ENCODE measurements around the gene ROBO1.
A peak's percentile ranks its signal among the peaks of the same experiment; 100 is the strongest.
"Not testable (repeated sequence)": the region's sequence is repeated elsewhere in the genome, so short reads cannot be mapped to it uniquely, and the experiment has no call there.

The ROBO1 gene

DNA sequence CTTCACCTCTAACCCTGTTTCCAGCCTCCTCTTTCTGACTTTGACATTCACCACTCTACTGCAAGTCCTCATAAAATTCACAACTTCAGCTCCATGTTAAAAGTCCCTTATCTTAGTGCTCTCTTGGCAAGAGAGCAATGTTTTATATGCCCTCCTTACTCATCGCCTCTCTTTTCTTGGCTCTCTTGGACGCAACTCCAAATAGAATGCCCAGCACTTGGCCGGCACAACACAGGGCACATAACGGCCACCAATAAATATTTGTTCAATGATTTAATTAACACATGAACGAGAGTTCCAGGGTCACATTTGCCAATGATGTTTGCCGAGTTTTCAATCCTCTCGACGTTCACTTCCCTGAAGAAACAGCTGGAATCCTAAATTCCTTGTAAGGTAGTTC, 401.4 kb downstream of the ROBO1 start:
- no peak for DNase-seq

DNA sequence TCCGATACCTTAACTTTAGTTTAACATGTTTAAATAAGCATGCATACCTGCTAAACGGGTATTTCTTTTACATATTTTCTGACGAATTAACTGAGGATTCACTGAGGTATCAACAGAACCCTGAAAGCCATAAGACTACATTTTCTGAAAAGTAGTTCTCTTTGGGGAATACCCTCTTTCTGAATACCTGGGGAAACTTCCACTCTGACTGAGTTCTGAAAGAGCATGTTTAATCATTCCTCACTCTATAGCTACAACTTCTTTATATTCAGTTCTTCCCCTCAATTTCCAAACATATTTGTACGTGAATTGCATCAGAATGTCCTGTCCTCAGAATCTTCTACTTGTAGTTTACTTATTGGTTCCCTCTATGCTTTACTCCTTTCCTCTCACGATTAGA, 403.0 kb downstream of the ROBO1 start:
- DNase-seq: no peak

DNA sequence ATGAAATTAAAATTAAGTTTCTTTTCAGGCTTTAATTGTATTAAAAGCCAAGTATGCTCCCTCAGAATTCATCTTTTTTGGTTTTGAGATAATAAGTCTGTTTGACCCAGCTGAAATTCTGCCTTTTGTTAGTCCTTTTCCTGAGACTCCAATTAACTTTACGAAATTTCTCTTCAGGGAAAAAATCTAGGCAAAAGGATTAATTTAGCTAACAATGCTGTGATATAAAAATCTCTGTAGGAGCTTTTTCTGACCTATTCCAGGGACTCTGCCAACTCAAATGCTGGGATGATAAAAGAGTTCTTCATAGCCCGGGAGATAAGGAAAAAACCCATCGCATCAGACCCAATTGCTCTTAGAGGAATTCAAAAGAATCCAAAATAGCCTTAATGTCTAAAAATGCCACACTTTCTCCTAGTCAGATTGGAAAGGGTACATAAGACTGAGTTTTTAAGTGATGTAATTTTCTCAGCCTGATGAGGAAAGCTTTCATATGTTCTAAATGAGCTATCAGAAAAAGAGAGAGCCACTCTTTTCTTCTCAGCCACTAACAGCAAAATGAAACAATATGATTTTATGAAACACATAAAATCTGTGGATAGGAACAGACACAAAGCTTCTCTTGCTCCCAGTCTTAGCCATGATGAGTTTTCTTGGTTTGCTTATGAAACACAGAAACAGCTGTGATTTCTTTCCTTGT, 405.1 kb downstream of the ROBO1 start:
- DNase-seq: no peak

DNA sequence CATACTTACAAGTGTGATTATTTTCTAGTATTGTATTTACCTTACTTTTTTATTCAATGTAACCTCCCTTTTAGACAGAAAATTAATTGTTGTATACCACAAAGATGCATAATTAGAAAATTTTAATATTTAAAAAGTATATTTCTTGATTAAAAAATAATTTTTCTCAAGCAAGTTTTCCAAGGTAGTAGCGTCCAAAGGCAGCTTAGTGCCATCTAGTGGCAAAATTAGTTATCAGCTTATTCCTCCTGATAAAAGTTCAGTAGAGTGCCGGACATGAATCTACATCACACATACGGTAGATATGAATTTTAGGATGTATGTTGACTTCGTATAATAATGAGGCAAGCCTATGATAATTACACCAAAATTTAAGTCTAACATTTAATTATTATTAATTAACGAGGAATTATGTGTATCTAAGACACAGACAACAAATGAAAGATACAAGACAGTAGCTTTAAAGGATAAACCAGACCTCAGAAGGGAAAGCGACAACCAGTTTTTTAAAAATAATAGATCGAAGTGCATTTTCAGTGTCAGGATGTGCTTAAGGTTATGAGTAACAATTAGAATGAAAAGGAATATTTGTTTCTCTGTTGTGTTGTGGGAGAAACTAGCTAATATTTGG, 405.9 kb downstream of the ROBO1 start:
- DNase-seq: peak; percentile 48

DNA sequence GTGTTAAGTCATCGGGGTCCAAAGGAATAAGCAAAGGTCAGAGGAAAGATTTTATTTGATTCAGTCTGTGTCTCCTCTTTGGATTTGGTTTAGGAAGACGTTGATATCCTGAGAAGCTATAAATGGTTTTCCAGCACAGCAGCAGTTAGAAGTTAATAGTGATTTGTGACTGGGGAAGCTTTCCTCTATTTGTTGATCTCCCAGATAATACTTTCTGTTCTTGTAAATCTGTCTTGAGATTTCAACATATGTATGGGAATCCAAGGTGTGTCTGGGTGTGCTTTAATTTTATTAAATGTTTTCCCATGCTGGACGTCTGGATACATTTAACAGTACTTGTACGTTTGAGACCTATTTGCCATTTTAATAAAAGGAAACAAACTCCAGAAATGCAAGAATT, 409.5 kb downstream of the ROBO1 start:
- DNase-seq: no peak

DNA sequence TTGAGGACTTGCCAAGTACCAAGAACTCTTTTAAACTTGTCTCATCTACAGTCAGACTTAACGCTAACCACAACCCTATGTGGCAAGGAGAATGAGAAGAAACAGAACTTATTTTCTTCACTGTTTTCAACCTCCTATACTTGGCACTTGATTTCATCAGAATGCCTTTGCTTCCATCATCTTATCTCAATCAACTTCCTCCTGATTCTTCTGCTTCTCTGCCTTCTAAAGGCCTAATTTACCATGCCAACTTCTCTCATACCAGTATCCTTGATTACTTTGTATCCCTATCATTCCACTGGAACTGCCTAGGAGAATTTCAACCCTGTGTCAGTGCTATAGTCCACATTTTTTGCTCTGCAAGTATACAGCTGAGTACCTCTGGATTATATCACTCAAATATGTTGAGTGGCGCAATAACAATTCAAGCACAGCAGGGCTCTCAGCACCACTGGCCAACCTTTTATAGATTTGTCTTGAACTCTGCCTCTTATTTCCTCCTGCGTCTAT, 413.6 kb downstream of the ROBO1 start:
- DNase-seq: no peak

DNA sequence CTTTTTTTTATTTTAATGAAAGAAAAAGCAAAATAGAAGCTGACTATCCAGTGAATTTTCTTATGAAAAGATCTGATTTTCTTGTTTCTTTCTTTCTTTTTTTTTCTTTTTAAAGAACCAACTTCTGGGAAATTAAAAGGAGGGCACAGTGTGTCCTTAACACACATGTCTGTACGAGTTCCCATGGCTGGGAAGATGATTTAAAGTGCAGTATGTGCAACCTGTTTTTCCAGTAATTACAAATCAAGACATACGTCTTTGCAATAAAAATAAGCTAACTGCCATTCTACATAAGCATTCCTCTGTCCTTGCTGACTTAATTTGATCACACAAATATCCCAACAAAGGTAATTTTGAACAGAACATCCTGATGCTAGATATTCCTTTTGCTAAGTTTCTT, 416.1 kb downstream of the ROBO1 start:
- no peak for DNase-seq

DNA sequence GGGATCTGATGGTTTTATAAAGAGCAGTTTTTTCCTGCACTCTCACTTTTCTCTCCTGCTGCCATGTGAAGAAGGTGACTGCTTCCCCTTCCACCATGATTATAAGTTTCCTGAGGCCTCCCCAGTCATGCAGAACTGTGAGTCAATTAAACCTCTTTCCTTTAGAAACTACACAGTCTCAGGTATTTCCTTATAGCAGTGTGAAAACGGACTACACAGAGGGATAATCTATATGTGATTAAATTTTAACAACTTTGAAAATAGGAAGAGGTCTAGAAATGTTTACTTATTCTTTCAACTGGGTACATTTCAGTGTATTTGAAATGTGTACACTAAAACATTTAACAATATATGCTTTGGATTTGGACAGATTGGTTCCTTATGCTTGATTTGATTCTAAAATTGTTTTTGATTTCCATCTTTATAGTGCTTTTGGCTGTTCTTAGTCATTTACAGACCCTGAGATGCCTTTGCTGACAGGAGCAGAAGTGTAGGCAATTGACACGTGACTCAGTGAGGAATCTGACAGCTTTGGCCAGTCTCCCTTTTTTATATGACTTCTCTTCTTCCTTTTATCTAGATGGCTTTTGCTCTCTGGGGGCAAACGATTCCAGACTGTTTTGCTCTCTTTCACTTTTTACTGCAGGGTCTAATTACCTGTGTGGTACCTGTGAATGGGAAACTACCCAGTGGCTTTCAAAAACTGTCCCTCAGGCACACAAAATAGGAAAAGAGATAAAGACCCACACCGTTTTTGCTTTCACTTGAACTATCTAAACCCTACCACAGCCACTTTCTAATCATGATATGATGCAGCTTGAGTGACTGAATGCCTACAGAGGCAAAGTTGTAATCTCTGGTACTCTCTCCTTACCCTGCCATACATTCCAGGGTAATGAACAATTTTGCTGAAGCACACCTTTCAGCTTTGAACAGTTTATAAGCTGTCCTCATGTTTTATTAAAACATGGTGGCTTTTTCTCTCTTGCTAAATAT, 422.6 kb downstream of the ROBO1 start:
- DNase-seq: no peak

DNA sequence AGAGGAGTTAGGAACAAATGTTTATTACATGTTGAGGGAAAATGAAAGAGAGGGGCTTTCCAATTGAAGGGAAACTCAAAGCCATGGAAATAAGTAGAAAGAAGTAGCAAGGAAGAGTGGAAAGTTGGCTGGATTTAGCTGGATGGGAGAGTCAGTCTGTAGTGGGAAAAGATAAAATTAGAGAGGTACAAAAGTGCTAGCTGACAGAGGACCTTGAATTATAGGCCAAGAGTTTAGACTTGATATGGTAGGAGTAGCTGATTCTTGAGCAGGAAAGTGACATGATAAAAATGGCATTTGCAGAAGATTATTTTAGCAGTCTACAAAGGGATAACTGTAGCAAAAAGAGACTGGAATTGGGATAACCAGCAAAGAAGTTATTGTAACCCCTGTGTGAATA, 425.8 kb downstream of the ROBO1 start:
- no peak for DNase-seq

DNA sequence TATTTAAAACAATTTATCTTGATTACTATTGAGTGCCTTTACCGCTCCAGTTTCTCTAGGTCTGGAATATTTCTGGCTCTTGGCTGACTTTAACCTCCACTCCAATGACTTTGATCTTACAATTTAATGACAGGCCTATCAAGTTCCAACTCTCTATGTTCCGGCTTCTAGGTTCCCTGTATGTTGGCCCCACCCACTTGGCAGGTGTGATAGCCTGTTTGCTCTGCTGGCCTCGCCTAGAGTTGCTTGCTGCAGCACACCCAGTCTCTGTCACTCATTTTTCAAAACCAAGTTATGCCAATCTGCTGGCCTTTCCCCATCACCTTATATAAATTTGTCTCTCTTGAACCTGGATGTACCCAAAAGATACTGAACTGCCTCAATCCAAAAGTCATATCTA, 428.0 kb downstream of the ROBO1 start:
- DNase-seq: no peak

DNA sequence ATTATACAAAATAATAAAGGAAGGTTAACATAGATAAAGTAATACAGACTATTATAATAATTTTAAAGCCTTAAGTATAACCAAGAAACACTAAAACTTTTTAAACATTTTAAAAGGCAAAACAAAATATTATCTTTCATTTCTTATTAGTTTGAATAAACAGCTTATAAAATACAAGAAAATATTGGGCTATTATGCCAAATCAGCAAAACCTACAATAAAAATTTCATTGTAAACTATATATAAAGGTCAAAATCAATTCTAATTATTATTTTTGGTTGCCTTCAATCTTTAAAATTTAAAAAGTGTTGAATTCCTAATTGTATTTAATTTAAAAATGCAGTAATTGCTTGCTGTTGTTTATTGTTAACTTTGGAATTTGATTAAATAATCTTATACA, 430.0 kb downstream of the ROBO1 start:
- no peak for DNase-seq

DNA sequence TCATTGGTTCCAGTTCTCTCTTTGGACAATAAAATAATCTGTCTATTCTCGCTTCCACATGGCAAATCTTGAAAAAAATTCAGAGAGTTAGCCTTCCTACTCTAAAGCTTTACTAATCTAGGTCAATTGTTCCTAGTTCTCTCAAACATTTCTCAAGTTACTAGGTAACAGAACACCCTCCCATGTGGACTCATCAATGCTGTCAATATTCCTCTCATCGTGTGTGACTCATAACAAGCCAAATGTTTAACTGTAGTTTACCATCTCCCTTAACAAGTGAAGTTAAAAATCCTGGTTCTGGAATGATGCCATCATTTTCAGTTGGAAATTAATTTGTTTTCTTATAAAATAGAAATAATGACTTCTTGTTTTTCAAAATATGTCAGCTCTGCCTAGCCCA, 438.6 kb downstream of the ROBO1 start:
- no peak for DNase-seq

DNA sequence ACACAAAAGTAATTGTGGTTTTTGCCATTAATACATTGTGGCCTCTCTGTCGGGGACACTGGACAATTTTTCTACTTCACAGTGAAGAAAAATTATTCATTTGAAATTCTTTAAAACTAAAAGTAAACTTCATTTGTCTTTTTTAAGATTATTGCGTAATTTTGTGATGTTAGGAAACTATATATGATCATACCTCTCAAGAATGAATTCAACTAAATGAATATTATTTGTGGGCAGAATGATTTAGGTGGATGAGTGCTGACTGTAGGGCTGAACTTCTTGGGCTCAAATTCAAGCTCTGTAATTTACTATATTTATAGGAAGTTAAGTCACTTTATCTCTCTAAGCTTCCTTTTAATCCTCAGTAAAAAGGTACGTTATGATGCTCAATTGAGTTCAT, 441.2 kb downstream of the ROBO1 start:
- DNase-seq: no peak

DNA sequence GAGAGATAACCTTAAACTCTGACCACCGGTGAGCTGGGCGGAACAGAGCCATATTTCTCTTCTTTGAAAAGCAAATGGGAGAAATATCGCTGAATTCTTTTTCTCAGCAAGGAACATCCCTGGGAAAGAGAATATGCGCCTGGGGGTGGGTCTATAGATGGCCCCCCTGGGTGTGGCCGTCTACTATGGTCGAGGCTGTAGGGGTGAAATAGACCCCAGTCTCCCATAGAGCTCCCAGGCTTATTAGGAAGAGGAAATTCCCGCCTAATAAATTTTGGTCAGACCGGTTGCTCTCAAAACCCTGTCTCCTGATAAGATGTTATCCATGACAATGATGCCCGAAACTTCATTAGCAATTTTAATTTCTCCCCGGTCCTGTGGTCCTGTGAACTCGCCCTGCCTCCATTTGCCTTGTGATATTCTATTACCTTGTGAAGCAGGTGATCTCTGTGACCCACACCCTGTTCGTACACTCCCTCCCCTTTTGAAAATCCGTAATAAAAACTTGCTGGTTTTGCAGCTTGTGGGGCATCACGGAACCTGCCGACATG, 441.9 kb downstream of the ROBO1 start:
- DNase-seq: not testable (repeated sequence)

DNA sequence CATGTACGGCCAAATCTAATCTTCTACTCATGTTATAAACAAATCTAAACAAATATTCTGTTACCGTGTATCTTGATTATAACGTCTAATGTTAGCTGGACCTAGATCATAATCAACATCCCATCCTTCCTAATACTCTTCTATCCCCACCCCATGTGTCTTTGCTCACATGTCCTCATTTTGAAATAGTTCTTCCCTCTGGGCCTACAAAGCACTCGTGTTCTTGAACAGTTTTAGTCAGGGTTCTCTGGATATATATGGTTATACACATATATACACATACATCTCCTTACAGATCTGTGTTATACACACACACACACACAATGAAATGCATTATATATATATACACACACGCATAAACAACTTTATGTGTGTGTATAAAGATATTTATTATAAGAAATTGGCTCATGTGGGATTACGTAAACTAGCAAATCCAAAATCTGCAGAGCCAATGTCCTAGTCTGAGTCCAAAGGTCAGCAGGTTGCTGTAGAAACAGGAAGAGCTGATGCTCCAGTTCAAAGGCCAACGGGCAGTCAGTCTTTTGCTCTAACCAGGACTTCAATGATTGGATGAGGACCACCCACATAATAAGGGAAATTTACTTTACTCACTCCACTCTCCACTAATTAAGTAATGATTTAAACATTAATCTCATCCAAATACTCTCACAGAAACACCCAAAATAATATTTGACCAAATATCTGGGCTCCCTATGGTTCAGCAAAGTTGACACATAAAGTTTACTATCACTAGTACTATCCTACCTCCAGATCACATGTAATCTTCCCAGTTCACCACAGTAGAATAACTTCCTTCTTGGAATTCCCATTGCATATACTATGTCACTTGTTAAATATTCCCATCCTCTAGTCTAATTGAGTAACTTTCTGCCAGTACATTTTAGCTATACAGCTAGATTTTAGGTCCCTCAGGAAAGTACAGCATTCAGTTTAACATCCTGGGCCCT, 450.0 kb downstream of the ROBO1 start:
- no peak for DNase-seq

DNA sequence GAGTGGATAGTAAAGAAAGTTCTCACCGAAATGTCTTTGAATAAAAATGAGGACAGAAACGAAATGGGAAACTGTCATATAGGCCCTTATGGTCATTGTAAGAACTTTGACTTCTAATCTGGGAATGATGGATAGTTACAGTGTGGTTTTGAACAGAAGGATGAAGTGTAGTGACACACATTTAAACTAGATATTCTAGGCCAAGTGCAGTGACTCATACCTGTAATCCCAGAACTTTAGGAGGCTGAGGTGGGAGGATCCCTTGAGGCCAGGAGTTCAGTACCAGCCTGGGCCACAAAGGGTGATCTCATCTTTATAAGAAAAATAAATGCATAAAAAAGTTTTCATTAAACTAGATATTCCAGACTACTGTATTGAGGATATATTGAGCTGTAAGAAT, 452.8 kb downstream of the ROBO1 start:
- no peak for DNase-seq

DNA sequence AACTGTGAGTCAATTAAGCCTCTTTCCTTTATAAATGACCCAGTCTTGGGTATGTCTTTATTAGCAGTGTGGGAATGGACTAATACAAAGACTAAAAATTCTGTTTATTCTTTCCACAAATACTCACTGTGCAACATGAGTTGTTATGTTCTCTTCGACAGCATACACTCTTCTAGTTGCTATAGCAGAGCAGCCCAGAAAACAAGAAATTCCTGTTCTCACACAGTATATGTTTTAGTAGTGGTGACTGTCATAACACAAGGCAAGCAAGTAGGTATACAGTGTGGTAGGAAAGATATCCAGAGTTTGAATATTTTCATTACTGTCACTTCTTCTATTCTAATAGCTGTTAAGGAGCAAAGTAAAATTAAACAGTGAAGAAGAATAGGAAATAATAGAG, 453.3 kb downstream of the ROBO1 start:
- no peak for DNase-seq

DNA sequence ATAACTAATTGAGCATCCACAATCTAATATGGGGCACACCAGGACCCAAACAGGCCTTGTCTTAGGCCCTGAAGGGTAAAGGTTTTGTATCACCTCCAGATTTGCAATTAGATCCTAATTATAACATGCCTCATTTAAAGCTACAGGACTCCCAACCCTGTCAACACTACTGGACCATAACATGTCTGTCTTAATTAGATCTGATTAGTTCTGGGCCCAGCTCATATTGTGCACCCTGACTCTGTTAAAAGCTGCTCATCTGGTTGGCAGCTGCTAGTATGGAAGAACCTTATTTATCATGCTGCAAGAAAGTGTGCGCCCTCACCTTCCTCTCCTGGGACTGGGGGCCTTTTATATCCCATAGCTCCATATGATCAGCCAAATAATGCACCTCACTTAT, 457.8 kb downstream of the ROBO1 start:
- DNase-seq: no peak

DNA sequence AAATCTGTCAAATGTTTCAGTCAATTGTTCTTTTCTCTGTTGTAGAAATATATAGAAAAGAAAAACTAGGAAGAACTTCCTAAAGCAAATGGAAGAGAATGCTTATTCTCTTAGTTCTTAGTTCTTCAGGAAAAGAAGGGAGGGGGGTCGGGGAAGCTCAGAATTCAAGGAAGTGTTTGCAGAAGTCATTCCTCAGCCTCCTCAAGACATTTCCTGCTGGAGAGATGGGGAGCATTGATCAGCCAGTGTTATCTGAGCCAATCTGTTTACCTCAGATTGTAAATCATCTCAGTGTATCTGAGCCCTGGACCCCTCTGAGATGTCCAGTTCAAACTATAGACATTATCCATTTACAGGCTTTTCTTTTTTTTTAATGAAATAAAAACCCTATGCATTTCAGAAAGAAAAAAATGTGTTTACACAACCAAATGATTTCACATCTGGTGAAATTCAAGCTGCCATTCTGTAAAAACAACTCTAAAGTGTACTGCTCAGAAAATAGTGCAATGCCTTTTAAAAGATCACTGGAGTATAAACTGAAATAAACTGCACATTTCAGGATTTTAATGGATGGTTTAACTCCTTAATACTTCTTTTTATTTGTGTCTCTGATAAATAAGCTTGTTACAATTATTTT, 460.7 kb downstream of the ROBO1 start:
- no peak for DNase-seq

DNA sequence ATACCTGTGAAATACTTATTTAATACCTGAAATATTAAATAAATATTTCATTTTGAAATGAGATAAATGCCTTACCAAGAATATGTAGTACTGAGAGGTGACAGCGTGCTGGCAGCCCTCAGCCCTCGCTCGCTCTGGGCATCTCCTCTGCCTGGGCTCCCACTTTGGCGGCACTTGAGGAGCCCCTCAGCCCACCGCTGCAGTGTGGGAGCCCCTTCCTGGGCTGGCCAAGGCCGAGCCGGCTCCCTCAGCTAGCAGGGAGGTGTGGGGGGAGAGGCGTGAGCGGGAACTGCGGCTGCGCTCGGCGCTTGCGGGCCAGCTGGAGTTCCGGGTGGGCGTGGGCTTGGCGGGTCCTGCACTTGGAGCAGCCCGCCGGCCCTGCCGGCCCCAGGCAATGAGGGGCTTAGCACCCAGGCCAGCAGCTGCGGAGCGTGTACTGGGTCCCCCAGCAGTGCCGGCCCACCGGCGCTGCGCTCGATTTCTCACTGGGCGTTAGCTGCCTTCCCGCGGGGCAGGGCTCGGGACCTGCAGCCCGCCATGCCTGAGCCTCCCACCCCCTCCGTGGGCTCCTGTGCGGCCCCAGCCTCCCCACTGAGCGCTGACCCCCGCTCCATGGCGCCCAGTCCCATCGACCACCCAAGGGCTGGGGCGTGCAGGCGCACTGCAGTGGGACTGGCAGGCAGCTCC, 467.7 kb downstream of the ROBO1 start:
- DNase-seq: not testable (repeated sequence)

All from NCI-H345 (cell line).